CD14-positive monocyte (primary cell): ENCODE data around the gene TTC23. TPM values are rescaled to one million over a fixed set of nuclear protein-coding genes. Genes with fewer than 3 reads are reported as not detected.

Experiments used
- DNase-seq, 3 donors: peaks; one replicate each; pipeline ENCODE4 v3.0.0-alpha.2; 2011 to 2022
- H2AFZ ChIP-seq: 2 replicates; pipeline ENCODE4 v1.6.0; 2012; ENCODE audit warnings: mild to moderate bottlenecking, low read depth, low read length, inconsistent platforms; ENCODE audit not compliant: insufficient read depth, poor library complexity, severe bottlenecking
- H3K27ac ChIP-seq, 2 donors: 1 replicate in 1 of 2; 2 replicates in 1 of 2; pipeline ENCODE4 v1.5.1; 2012 to 2013; ENCODE audit warnings: low read length in 2 of 2, control low read depth in 1 of 2, inconsistent platforms in 1 of 2, low read depth in 1 of 2, mild to moderate bottlenecking in 1 of 2
- H3K27me3 ChIP-seq, 2 donors: one replicate each; pipeline versions ENCODE4 v1.6.0 to v1.6.1; 2011 to 2013; ENCODE audit warnings: low read length in 2 of 2; ENCODE audit not compliant: control insufficient read depth in 2 of 2, insufficient read depth in 2 of 2
- H3K36me3 ChIP-seq, 2 donors: replicated peaks in 1 of 2; 1 replicate in 1 of 2; 2 replicates in 1 of 2; pipeline versions ENCODE4 v1.5.1 to v1.6.1; 2012 to 2013; ENCODE audit warnings: low read length in 2 of 2, control low read depth in 1 of 2, inconsistent platforms in 1 of 2, mild to moderate bottlenecking in 1 of 2; ENCODE audit not compliant: insufficient read depth in 2 of 2, control insufficient read depth in 1 of 2
- H3K4me1 ChIP-seq, 2 donors: 1 replicate in 1 of 2; 2 replicates in 1 of 2; pipeline versions ENCODE4 v1.5.1 to v1.6.1; 2012 to 2013; ENCODE audit warnings: low read length in 2 of 2, control low read depth in 1 of 2, inconsistent platforms in 1 of 2, mild to moderate bottlenecking in 1 of 2, moderate library complexity in 1 of 2; ENCODE audit not compliant: insufficient read depth in 2 of 2, control insufficient read depth in 1 of 2
- H3K4me2 ChIP-seq: replicated peaks from 2 replicates; pipeline ENCODE3; 2012; ENCODE audit warnings: low read length, moderate library complexity, mild to moderate bottlenecking; ENCODE audit not compliant: poor library complexity, severe bottlenecking; ENCODE audit errors: extremely low read depth
- H3K4me3 ChIP-seq, 3 experiments: fragments of 200-600 bp in 1 of 3; sonication (generic) in 1 of 3; replicated peaks in 1 of 3; 1 replicate in 2 of 3; 2 replicates in 1 of 3; pipeline ENCODE4 v1.5.1; 2011 to 2013; ENCODE audit warnings: low read length in 3 of 3, mild to moderate bottlenecking in 3 of 3, control low read depth in 2 of 3, low read depth in 2 of 3, inconsistent platforms in 1 of 3, moderate library complexity in 1 of 3
- H3K79me2 ChIP-seq: 2 replicates; pipeline ENCODE4 v1.6.0; 2012; ENCODE audit warnings: mild to moderate bottlenecking, control low read depth, inconsistent platforms, low read length, moderate library complexity; ENCODE audit not compliant: insufficient read depth
- H3K9ac ChIP-seq: 2 replicates; pipeline ENCODE4 v1.6.0; 2017; ENCODE audit warnings: low read length, mild to moderate bottlenecking; ENCODE audit not compliant: insufficient read depth, poor library complexity, severe bottlenecking
- H3K9me3 ChIP-seq, 2 donors: replicated peaks in 1 of 2; 1 replicate in 1 of 2; 2 replicates in 1 of 2; pipeline versions ENCODE4 v1.5.1 to v1.6.1; 2012 to 2013; ENCODE audit warnings: low read length in 2 of 2, control low read depth in 1 of 2; ENCODE audit not compliant: control insufficient read depth in 1 of 2, insufficient read depth in 1 of 2
- H4K20me1 ChIP-seq: 2 replicates; pipeline ENCODE4 v1.6.0; 2012; ENCODE audit warnings: mild to moderate bottlenecking, low read length, control low read depth, moderate library complexity; ENCODE audit not compliant: insufficient read depth
- H3K27ac Mint-ChIP-seq, 7 donors: one replicate each; pipeline ENCODE4 v1.8.0; 2020; ENCODE audit warnings: mild to moderate bottlenecking in 7 of 7, mixed read lengths in 7 of 7, moderate library complexity in 6 of 7, inconsistent platforms in 2 of 7
- H3K27me3 Mint-ChIP-seq, 3 donors: one replicate each; pipeline ENCODE4 v1.8.0; 2021 to 2022; ENCODE audit warnings: low read depth in 3 of 3, mild to moderate bottlenecking in 3 of 3, mixed read lengths in 3 of 3, moderate library complexity in 3 of 3, inconsistent platforms in 1 of 3
- H3K36me3 Mint-ChIP-seq, 2 donors: one replicate each; pipeline ENCODE4 v1.8.0; 2020; ENCODE audit warnings: mixed read lengths in 2 of 2, inconsistent platforms in 1 of 2, mild to moderate bottlenecking in 1 of 2
- H3K4me1 Mint-ChIP-seq: one replicate; pipeline ENCODE4 v1.8.0; 2020; ENCODE audit warnings: mild to moderate bottlenecking, mixed read lengths
- H3K4me3 Mint-ChIP-seq, 2 donors: one replicate each; pipeline ENCODE4 v1.8.0; 2020; ENCODE audit warnings: mild to moderate bottlenecking in 2 of 2, mixed read lengths in 2 of 2, moderate library complexity in 1 of 2
- H3K9me3 Mint-ChIP-seq, 7 donors: one replicate each; pipeline ENCODE4 v1.8.0; 2020 to 2022; ENCODE audit warnings: mixed read lengths in 7 of 7, mild to moderate bottlenecking in 6 of 7, moderate library complexity in 6 of 7, inconsistent platforms in 2 of 7
- WGBS: methylation state at CpG from one replicate; pipeline ENCODE4 v1.1.5; 2013; ENCODE audit warnings: missing lambda C conversion rate; ENCODE audit not compliant: insufficient coverage; 5-methylcytosine and 5-hydroxymethylcytosine counted together
- intact Hi-C, 2 donors: fragments of 100-400 bp; cut with micrococcal nuclease; formaldehyde crosslinking; loops; one replicate each; pipeline versions ENCODE4 v1.15.0 to v1.15.1; 2023
- polyA plus RNA-seq, 3 donors: library from polyadenylated mRNA; depleted of rRNA in 1 of 3; unstranded in 2 of 3; stranded (reverse) in 1 of 3; fragments of 300-500 nt in 2 of 3; fragments of >200 nt in 1 of 3; fragmentation: Illumina TruSeq in 2 of 3; gene quantifications; 1 replicate in 2 of 3; 2 replicates in 1 of 3; pipeline ENCODE4 v1.2.3, GENCODE V29; 2012 to 2021
- TF ChIP-seq, protein P1 (sequence below): fragments of 200-600 bp; IDR thresholded peaks from one replicate; pipeline ENCODE4 v1.8.0; 2022; ENCODE audit warnings: antibody characterized with exemption, mild to moderate bottlenecking

The TTC23 gene
- polyA plus RNA-seq, 3 donors, result 0.51 to 0.55 TPM; not detected in 1

DNA sequence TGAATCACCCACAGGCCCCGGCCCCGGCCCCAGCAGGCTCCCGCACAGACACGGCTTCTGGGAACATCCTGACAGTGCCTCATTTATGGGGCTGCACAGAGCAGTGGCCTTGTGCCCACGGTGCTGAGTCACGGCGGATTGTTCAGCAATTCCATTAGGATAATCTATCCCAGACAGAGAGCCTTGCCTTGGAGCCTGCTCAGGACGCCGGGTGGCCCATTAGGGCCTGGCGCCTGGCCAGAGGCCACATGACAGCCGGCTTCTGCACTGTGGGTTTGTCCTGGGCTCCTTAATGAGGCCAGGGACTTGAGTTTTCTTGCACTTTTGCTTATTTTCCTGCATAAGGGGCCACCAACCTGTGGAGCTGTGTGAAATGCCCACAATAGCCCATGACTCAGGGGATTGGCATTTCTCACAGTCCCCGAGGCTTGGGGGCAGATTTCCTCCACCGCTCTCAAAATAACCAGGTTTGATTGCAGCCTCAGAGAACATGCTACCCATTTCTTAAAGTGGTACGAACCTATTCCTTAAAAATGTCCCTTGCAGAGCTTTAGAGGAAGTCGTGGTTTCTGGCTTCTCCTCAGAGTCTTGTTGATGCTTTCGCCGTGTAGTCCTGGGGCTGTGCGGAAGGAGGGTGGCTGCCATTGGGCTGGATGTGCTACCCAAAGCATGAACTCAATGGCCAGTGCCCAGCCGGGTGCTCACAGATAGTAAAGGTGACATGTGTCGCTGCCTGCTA lies 125.5 kb downstream of the TTC23 start:
- Mint-ChIP-seq H3K27me3 (peaks cover 1 to 9% (median 8%) of the 10 kb centered on the region in 3 donors), H3K27ac (no peak overlapping the region), H3K4me1 (peaks cover 20% of the 10 kb centered on the region), H3K36me3 (no peaks in the 10 kb centered on the region), H3K9me3 (peaks cover 0 to 2% (median 0%) of the 10 kb centered on the region in 7 donors), H3K4me3 (peak overlapping the region in 1 of 2 donors; percentile 81)
- Histone ChIP-seq H3K9me3 (no peaks in the 10 kb centered on the region), H3K79me2 (no peaks in the 10 kb centered on the region), H3K4me1 (peaks cover 17 to 20% of the 10 kb centered on the region in 2 donors), H3K4me2 (peak overlapping the region; percentile 62), H3K27me3 (no peaks in the 10 kb centered on the region), H3K4me3 (peak overlapping the region in 1 of 3 experiments; percentile 56), H3K36me3 (no peaks in the 10 kb centered on the region), H3K27ac (no peak overlapping the region), H4K20me1 (no peaks in the 10 kb centered on the region), H3K9ac (no peak overlapping the region), H2AFZ (peak overlapping the region; percentile 49)
- TF ChIP-seq, protein P1, sequence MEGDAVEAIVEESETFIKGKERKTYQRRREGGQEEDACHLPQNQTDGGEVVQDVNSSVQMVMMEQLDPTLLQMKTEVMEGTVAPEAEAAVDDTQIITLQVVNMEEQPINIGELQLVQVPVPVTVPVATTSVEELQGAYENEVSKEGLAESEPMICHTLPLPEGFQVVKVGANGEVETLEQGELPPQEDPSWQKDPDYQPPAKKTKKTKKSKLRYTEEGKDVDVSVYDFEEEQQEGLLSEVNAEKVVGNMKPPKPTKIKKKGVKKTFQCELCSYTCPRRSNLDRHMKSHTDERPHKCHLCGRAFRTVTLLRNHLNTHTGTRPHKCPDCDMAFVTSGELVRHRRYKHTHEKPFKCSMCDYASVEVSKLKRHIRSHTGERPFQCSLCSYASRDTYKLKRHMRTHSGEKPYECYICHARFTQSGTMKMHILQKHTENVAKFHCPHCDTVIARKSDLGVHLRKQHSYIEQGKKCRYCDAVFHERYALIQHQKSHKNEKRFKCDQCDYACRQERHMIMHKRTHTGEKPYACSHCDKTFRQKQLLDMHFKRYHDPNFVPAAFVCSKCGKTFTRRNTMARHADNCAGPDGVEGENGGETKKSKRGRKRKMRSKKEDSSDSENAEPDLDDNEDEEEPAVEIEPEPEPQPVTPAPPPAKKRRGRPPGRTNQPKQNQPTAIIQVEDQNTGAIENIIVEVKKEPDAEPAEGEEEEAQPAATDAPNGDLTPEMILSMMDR, result no peak
- intact Hi-C loops, result no loop called here
- WGBS, result 9% methylated on average over 18 of the region's 20 CpGs
- DNase-seq, result peak; percentile 10 to 32 (median 27)

DNA sequence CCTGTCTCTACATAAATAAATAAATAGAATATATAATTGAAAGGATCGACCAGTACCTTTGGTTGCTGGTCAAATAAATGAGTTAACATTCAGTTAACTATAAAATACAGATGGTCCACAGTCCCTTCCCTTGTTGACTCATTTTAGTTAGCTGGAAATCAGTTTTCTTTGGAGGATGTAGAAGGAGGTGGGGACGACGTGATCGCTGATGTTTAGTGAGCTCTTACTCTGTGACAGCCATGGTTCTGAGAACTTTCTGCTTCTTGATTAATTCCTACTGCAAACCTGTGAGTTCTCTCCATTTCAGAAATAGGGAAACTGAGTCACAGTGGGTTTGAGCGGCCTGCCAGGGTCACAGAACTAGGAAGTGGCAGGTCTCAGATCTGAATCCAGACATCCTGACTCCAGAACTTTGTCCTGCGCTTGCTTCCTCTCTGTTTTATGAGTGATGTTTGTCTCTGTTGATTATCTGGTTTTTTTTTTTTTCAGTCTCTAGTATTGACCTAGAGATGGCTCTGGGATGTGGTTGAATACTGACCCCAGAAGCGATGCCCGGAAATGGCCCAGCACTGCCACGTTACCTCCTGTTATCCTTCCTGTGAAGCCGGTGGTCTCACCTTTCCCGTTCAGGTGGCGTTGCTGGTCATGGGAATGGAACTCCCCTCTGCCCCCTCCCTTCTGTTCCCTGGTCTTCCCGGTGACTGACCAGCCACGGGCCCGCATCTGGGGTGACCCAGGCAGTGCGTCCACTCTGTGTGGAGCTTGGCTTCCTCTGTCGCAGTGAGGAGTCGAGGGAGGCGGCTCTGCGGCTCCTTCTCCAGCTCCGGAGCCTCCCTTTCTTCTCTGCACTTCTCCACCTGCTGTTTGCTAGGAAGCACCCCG lies 126.3 kb downstream of the TTC23 start:
- TF ChIP-seq, protein P1, result no peak
- peaks cover 1 to 9% (median 8%) of the 10 kb centered on the region in 3 donors for H3K27me3 Mint-ChIP-seq
- H3K9me3 ChIP-seq, result no peaks in the 10 kb centered on the region
- no peaks in the 10 kb centered on the region for H3K79me2 ChIP-seq
- H3K4me3 ChIP-seq, result peak overlapping the region in 1 of 3 experiments; percentile 56
- H3K4me3 Mint-ChIP-seq, result peak overlapping the region in 1 of 2 donors; percentile 39
- 68% methylated on average over 11 of the region's 22 CpGs for whole genome bisulfite sequencing
- H3K36me3 ChIP-seq, result no peaks in the 10 kb centered on the region
- peaks cover 12 to 15% of the 10 kb centered on the region in 2 donors for H3K4me1 ChIP-seq
- H3K27ac Mint-ChIP-seq, result no peak overlapping the region
- H4K20me1 ChIP-seq, result no peaks in the 10 kb centered on the region
- DNase-seq, result no peak
- H3K4me2 ChIP-seq, result peak overlapping the region; percentile 62
- intact Hi-C loops, result no loop called here
- no peaks in the 10 kb centered on the region for H3K36me3 Mint-ChIP-seq
- H3K27ac ChIP-seq, result no peak overlapping the region
- no peak overlapping the region for H3K9ac ChIP-seq
- H3K9me3 Mint-ChIP-seq, result peaks cover 0 to 2% (median 0%) of the 10 kb centered on the region in 7 donors
- no peaks in the 10 kb centered on the region for H3K27me3 ChIP-seq
- peaks cover 13% of the 10 kb centered on the region for H3K4me1 Mint-ChIP-seq
- H2AFZ ChIP-seq, result peak overlapping the region; percentile 49
